UCSD-AML1 (cell line): ENCODE data around the gene PTPN13.
"Not testable (repeated sequence)": the region's sequence is repeated elsewhere in the genome, so short reads cannot be mapped to it uniquely, and the experiment has no call there.

ENCODE experiments used
- DNase-seq: peaks from one replicate; lab custom pipeline; 2025; ENCODE audit not compliant: unreplicated experiment; lab: John Stamatoyannopoulos, UW

The PTPN13 gene

DNA sequence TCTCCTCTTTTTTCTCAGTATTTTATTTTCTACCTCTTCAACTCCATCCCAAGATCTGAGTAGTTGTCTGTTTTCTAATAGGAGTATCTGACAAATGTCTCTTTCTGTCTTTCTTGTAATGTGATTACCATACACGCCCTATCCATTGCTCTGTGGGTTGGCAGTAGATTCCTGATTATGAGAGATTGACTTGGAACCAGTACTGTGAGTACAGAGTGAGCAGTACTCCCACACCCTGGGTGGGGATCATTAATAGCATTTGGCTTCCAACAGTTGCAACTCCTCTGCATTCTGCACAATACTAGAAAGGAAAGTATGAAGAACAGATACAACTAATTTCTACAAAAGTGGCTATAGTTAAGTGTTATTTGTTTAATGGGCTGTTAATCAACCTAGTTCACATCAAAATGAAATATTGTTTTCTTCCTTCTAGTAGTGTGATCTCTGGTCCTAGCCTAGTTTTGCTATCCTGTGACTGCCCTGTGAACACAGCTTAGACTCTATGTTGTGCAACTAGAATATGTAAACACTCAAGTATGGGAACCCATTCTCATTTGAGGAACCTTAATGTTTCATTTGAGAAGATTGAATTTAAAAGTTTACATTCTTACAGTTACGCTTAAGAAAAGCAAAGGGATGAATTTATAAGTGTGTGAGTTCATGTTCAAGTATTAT is 112.9 kb downstream of the PTPN13 start:
- DNase-seq: no peak

- DNase-seq: no peak
These were observed 123.5 kb downstream of the PTPN13 start for GRCh38 chr4:86717651-86718050.

GRCh38 chr4:86718152-86718551 is 124.0 kb downstream of the PTPN13 start:
- no peak for DNase-seq

DNA sequence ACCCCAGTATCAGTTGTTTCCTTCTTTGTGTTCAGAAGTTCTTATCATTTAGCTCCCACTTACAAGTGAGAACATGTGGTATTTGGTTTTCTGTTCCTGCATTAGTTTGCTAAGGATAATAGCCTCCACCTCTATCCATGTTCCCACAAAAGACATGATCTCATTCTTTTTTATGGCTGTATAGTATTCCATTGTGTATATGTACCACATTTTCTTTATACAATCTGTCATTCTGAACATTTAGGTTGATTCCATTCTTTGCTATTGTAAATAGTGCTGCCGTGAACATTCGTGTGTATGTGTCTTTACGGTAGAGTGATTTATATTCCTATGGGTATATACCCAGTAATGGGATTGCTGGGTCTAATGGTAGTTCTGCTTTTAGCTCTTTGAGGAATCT is 125.0 kb downstream of the PTPN13 start:
- not testable (repeated sequence) for DNase-seq

GRCh38 chr4:86720508-86721068 is 126.5 kb downstream of the PTPN13 start:
- DNase-seq: no peak

DNA sequence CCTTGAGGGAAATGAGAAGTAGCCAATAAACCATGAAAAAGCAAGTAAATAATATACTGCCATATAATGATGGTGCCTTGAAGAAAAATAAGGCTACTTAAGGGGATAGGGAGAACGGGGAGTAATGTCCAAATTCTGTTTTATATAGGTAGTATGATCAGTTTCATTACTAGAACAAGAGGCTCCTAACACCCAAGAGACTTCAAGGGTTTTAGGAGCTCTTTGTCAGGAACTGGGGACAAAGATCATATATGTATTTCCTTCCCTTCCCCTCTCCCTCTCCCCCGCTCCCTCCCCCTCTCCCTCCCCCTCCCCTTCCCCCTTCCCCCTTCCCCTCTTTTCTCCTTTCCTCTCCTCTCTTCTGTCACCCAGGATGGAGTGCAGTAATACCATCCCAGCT is 127.3 kb downstream of the PTPN13 start:
- no peak for DNase-seq

DNA sequence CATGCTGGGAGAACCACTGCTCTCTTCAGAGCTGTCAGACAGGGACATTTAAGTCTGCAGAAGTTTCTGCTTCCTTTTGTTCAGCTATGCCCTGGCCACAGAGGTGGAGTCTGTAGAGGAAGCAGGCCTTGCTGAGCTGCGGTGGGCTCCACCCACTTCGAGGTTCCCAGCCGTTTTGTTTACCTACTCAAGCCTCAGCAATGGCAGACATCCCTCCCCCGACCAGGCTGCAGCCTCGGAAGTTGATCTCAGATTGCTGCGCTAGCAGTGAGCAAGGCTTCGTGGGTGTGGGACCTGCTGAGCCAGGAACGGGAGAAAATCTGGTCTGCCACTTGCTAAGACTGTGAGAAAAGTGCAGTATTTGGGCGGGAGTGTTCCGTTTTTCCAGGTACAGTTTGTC is 136.2 kb downstream of the PTPN13 start:
- DNase-seq: peak; percentile 10

- DNase-seq: no peak
These were observed 143.1 kb downstream of the PTPN13 start for GRCh38 chr4:86737244-86737643.

GRCh38 chr4:86741846-86742245 is 147.7 kb downstream of the PTPN13 start:
- no peak for DNase-seq

- DNase-seq: no peak
These were observed 150.5 kb downstream of the PTPN13 start for GRCh38 chr4:86744570-86744969.

DNA sequence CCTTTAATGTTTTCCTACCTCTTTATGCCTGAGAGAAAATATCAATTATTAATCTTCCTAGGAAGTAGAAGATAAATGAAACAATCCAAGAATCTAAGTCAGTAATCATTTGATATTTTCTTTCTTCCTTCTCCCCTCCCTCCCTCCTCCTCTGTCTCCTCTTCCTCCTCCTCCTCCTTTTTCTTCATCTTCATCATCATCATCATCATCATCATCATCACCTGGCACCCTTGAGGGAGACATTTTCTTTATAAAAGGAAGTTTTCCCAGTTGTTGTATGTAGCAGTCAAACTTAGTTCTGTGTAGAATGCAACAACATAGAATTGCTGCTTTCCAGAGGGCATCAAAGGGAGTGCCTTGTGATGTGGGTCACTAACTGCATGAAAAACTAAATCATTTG is 155.0 kb downstream of the PTPN13 start:
- no peak for DNase-seq

- no peak for DNase-seq
These were observed 161.3 kb downstream of the PTPN13 start for GRCh38 chr4:86755388-86755787.

DNA sequence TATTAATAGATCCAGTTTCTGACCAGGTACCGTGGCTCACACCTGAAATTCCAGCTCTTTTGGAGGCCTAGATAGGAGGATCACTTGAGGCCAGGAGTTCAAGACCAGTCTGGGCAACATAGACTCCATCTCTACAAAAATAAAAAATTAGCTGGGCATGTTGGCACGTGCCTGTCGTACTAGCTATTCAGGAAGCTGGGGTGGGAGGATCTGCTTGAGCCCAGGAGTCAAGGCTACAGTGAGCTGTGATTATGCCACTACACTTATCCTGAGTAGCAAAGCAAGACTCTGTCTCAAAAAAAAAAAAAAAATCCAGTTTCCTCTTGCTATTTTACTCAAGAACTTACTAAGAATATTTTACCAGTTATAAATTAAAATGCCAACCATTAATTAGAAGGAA is 163.4 kb downstream of the PTPN13 start:
- no peak for DNase-seq

- no peak for DNase-seq
These were observed 165.2 kb downstream of the PTPN13 start for GRCh38 chr4:86759298-86759697.

GRCh38 chr4:86762649-86763048 is 168.5 kb downstream of the PTPN13 start:
- DNase-seq: no peak

GRCh38 chr4:86769794-86770193 is 175.7 kb downstream of the PTPN13 start:
- DNase-seq: no peak

DNA sequence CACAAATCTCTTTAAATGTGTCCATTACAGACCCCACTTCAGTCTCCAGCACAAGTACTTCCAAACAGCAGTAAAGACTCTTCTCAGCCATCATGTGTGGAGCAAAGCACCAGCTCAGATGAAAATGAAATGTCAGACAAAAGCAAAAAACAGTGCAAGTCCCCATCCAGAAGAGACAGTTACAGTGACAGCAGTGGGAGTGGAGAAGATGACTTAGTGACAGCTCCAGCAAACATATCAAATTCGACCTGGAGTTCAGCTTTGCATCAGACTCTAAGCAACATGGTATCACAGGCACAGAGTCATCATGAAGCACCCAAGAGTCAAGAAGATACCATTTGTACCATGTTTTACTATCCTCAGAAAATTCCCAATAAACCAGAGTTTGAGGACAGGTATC is 177.0 kb downstream of the PTPN13 start:
- no peak for DNase-seq

GRCh38 chr4:86775061-86775460 is 180.9 kb downstream of the PTPN13 start:
- DNase-seq: no peak

GRCh38 chr4:86778175-86778574 is 184.1 kb downstream of the PTPN13 start:
- no peak for DNase-seq

- DNase-seq: no peak
These were observed 194.7 kb downstream of the PTPN13 start for GRCh38 chr4:86788826-86789225.

GRCh38 chr4:86791126-86791525 is 197.0 kb downstream of the PTPN13 start:
- DNase-seq: no peak

DNA sequence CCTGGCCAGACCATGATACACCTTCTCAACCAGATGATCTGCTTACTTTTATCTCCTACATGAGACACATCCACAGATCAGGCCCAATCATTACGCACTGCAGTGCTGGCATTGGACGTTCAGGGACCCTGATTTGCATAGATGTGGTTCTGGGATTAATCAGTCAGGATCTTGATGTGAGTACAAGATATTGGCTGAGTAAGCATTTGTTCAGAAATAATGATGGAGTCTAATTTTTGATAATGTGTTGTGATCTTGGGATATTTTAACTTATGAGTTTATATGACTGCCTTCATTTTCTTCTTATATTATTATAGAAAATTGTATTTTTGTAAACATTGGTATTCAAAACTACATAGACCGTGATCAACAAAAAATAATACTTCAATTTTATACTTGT is 215.7 kb downstream of the PTPN13 start:
- DNase-seq: no peak

GRCh38 chr4:86810847-86811246 is 216.7 kb downstream of the PTPN13 start:
- DNase-seq: no peak
